Osteoblast (primary cell): Measurements from ENCODE around the gene METTL17. TPM values are rescaled to one million over a fixed set of nuclear protein-coding genes. Genes with fewer than 3 reads are reported as not detected.

Experiments
- small RNA-seq: library from RNA; depleted of rRNA; stranded (forward); fragments of <200 nt; gene quantifications from one replicate; pipeline ENCODE3, GENCODE V24; 2012
- total RNA-seq: library from RNA; depleted of rRNA; stranded (reverse); fragments of >200 nt; gene quantifications from 2 replicates; pipeline ENCODE4 v1.2.3, GENCODE V29; 2012

METTL17 gene
- total RNA-seq, 1 donor = 50.3 TPM

Small RNAs within 50 kb of the gene (small RNA-seq; reads per million reads assigned to genes)
- not detected for gene RN7SL189P

Other genes starting within 250 kb of the METTL17 start
- not detected in 2 replicates for gene EDDM3A, start 244.1 kb upstream of the METTL17 start, total RNA-seq
- not detected in 2 replicates for gene EDDM3B, start 221.6 kb upstream of the METTL17 start, total RNA-seq
- not detected in 2 replicates for gene RNASE6, start 208.7 kb upstream of the METTL17 start, total RNA-seq
- gene RNASE1, start 187.1 kb upstream of the METTL17 start, total RNA-seq = 1.1 TPM in 1 of 2 replicates, not detected in the other
- not detected in 2 replicates for gene RNASE3, start 98.6 kb upstream of the METTL17 start, total RNA-seq
- not detected in 2 replicates for gene RNASE2, start 34.5 kb upstream of the METTL17 start, total RNA-seq
- 0.72 TPM in 1 of 2 replicates, not detected in the other for gene SLC39A2, start 9.3 kb downstream of the METTL17 start, total RNA-seq
- gene NDRG2, start 35.1 kb downstream of the METTL17 start, total RNA-seq = under 0.01 TPM in 1 of 2 replicates, not detected in the other
- not detected in 2 replicates for gene TPPP2, start 40.2 kb downstream of the METTL17 start, total RNA-seq
- gene RNASE13, start 44.8 kb downstream of the METTL17 start, total RNA-seq = not detected in 2 replicates
- not detected in 2 replicates for gene RNASE7, start 52.4 kb downstream of the METTL17 start, total RNA-seq
- not detected in 2 replicates for gene RNASE8, start 67.8 kb downstream of the METTL17 start, total RNA-seq
- gene ARHGEF40, start 80.3 kb downstream of the METTL17 start, total RNA-seq = 33.3 and 35.4 TPM in 2 replicates
- 8.3 and 9.4 TPM in 2 replicates for gene ZNF219, start 108.7 kb downstream of the METTL17 start, total RNA-seq
- gene TMEM253, start 111.1 kb downstream of the METTL17 start, total RNA-seq = not detected in 2 replicates
- gene OR5AU1, start 166.1 kb downstream of the METTL17 start, total RNA-seq = not detected in 2 replicates